Measurements from ENCODE around the gene FKBP1B.

DNA sequence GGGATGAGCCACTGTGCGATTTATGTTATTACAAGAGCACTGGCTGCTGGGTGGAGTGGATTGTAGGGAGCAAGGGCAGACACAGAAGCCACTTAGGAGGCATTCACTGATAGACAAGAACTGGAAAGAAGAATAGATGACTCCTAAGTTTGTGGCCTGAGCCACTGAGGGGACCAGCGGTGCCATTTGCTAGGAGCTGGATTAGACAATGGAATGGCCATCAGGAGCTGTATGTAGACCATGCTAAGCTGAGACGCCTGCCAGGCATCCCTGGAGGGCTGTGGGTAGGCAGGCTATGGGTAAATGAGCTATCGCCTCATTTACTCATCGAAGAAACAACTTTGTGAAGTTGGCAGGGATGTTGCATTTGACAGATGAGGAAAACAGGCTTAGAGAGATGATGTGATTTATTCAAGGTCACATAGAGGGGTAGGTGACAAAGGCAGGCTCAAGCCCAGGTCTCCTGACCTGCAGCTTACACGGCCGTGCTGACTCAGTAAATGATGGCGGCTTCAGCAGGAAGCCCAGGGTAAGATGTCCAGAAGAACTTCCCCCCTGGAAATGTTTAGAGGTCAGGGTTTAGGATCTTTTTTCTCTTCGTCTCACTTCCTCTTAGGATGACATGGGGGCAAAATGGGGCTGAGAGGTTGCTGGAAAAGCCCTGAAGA lies 36.9 kb upstream of the FKBP1B start:
- TF ChIP-seq EZH2 (IDR thresholded peaks at IDR 0.05) (no peak), SIN3A (IDR thresholded peaks at IDR 0.05; ENCODE audit: low read depth) (no peak)
